Pons (tissue), 1 donor: Measurements from ENCODE around the gene IGF2BP3.
"Not testable (repeated sequence)": the region's sequence is repeated elsewhere in the genome, so short reads cannot be mapped to it uniquely, and the experiment has no call there.

Source experiments
- DNase-seq: peaks from one replicate; pipeline ENCODE4 v3.0.0-alpha.2; 2016; ENCODE audit warnings: low spot score

Gene IGF2BP3

DNA sequence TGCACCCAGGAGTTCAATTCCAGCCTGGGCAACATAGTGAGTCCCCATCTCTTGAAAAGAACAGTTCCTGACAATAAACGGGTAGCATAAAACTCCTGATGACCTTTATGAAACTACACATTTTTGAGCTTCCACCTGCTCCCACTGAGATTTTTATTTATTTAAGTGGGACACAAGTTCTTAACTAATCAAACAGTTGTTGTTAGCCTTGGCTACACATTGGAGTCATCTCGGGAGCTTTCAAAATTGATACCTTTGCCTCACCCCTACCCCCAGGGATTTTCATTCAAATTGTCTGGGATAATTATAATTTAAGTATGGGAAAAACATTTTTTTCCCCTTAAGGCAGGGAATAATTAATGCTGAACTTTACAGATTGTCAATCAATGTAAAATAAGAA, 131.9 kb downstream of the IGF2BP3 start:
- no peak for DNase-seq

GRCh38 chr7:23337374-23337773, 132.9 kb downstream of the IGF2BP3 start:
- DNase-seq = no peak

GRCh38 chr7:23336799-23337283, 133.4 kb downstream of the IGF2BP3 start:
- no peak for DNase-seq

DNA sequence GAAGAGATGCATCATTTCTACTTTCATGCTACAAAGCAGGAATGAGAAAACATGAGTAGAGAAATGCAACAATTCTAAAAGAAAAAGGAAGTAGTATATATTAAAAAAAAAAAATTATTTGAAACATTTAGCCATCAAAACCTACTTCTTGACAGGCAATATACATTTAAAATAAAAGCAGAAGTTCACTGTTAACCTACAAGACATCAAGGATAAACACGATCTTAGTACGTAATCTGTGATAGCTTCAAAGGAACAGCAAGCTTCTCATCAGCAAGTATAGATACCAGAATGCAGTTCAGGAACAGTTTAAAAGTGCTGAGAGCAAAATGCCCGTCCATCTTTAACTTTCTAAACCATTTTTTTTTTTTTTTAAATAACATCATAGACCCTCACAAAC, 134.2 kb downstream of the IGF2BP3 start:
- DNase-seq = no peak

GRCh38 chr7:23335621-23336020, 134.7 kb downstream of the IGF2BP3 start:
- DNase-seq = no peak

- no peak for DNase-seq
These were observed 135.2 kb downstream of the IGF2BP3 start for GRCh38 chr7:23335136-23335535.

DNA sequence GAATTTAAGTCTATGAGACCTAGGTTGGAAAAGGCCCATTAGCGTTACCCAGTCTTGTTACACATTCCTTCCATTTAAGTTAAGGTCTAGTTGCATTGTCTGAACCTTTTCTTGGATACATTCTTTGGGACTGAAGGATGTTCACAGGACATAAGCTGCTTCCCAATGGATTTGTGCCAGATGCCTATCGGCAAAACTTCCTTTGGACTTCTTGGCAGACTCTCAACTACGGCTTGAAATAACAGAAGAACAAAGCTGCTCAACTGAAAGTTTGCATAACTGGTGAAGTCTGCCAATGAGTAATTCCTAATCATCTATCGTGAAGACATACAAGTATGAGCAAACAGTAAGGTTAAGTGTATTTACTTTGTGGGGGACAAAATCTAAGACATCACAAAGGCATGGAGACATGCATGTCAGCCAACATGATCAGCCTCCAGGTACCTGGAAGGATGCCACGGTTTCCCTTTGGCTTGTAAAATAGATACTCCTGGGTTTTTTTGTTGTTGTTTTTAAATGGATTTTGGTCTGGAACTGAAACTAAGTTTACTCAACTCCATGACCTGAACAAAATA, 135.7 kb downstream of the IGF2BP3 start:
- DNase-seq = peak; percentile 28

- DNase-seq = no peak
These were observed 136.5 kb downstream of the IGF2BP3 start for GRCh38 chr7:23333671-23334246.

DNA sequence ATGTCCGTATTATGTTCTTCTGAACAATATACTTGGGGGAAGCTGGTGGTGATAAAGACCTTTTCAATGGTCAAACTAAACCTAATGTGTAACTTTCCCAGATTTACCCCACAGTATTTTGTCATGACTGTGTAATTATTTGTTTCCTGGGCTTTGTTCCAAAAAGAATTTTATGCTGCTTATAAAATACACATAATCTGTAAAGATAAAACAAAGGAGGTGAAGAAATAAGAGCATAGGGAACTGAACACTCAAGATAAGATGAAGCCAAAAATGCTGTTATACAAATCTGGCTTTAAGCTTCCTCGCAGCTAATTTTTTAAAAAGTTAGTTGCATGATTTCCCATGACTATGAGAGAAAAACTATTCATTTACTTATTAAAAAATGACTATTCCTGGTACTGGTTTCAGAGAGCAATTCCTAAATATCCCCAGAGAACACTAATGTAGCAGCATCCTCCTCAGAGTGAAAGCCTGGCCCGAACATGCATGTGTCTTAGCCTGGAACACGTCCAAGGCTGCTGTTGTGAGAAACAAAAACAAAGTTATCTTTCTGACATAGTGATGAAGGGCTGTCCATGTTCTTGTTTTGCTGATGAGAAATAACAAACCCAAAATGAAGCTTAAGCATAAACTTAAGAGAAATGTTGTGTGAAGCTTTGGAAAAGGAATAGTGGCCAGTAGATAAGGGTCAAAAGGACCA, 137.2 kb downstream of the IGF2BP3 start:
- no peak for DNase-seq

GRCh38 chr7:23332193-23332592, 138.1 kb downstream of the IGF2BP3 start:
- DNase-seq = no peak

DNA sequence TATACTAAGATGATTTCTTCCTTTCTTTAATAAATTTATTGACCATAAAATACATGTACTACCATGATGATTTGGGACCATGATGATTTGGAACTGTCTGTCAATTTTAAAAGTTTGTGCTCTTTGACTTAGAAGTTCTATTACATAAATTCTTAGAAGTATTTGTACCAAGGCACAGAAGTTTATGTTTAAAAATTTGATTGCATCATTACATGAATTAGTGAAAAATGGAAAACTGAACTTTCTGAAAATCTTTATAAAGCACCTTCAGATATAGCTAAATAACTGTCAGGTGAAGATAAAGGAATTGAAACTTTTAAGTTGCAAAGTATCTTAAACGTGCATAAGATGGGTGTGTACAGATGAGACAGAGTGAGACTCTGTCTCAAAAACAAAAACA, 139.2 kb downstream of the IGF2BP3 start:
- DNase-seq = no peak

- no peak for DNase-seq
These were observed 154.9 kb downstream of the IGF2BP3 start for GRCh38 chr7:23315366-23315765.

DNA sequence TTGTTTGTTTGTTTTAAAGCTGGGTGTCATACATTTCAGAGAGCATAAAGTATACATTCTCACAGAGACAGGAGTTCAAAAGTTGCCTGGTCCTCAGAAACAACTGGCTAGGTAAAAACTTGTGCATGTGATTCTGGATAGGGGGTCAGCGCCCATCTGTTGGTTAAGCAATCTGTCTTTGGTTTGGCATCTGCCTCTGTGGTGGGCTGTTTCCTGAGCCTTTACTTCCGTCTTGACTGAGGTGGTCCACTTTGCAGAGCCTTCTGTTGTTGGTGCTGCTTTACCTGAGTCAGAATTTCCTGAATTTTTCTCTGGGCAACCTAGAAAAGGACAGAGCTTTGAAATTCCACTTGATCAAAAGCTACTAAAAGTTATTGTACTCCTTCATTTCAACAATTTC, 158.2 kb downstream of the IGF2BP3 start:
- DNase-seq = not testable (repeated sequence)

DNA sequence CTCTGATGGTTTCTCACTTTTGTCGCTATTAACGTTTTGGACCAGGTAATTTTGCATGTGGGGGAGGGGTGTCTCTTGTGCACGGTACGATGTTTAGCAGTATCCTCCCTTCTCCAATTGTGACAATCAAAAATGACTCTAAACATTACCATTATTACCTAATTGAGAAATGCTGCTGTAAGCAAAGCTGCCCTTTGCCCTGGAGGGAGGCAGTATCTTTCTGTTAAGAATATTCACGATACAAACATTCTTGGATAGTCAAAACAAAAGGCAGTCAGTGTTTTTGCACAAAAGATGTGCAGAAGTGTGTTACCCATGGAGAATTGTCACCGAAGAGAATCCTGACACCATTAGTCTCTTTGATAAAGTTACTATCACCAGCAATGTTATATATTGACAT, 161.5 kb downstream of the IGF2BP3 start:
- DNase-seq = no peak

DNA sequence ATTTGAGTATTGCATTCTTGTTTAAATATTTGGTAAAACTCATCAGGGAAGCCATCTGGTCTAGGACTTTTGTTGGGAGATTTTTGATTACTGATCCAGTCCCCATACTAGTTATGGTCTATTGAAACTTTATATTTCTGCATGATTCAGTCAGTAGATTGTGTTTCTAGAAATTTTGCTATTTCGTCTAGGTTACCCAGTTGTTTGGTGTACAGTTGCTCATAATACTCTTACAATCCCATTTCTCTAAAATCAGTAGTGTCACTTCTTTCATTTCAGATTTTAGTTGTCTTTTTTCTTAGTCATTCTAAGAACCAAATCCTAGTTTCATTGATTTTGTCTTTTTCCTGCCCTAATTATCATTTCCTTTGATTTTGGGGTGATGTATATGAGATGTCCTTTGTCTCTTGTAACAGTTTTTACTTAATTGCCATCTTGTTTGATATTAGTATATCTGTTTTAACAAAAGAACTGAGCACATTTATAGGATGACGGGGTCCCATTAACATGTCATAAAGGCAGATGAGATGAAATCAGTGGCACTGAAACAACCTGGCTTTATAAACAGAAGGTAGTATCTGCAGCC, 163.3 kb downstream of the IGF2BP3 start:
- DNase-seq = no peak

DNA sequence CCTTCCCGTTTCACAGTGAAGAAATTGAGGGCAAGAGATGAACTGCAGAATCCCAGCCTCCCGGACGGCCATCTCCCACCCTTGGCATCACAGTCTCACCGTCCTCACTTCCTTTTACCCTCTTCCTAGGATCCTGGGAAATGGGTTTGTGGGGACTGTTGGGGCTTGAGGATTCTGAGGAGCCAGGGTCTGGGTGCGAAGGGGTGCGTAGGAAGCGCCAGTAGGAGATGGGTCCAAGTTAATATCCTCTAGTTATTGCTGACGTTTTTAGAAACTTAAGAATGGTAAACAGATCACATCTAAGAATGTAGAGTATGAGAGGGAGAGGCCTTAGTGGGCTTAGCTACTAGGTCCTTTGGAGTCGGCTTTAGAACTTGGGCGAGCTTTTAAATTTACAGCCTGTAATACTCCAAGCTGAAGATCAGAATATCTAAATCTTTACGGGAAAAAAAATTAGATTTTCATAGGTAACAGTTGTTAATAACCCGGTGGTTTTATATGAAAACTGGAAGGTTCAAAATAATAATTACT, 170.5 kb downstream of the IGF2BP3 start:
- DNase-seq = peak; percentile 16

- DNase-seq = peak; percentile 97
These were observed 171.2 kb downstream of the IGF2BP3 start, which contains the start of gene MALSU1 for GRCh38 chr7:23298885-23299769. MALSU1 (plus strand) TSS chr7:23299339; CDS start chr7:23299353, 14 bp downstream.

DNA sequence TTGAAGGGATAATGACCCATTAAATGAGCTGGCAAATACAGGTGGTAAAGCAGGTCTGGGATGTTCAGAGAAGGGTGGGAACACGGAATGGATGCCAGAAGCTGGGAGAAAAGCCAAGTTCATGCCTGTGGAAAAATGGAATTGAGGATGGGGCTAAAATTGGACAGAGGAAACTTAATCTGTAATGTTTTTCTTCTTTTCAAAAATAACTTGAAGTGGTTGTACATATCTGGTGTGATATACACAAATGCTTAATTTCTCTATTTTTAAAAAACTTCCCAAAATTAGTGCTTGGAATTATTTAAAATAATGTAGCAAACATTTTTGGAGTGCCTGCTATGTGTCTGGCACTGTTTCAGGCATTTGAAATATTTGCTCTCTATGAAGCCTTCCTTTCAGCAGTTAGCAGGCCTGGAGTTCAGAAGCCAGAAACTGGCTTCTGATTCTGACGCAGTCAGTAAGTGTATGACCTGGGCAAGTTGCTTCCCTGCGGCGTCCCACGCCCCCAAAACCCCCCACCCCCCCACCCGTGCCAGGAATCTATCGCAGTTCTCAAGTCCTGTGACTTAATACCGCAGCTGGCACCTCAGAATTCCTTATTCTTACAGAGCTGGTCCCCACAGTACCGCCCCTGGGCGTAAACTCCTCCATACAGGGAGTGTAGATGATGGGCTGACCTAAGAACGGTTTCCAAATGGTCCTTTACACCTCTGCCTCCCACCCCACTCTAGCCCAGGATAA, 172.0 kb downstream of the IGF2BP3 start:
- no peak for DNase-seq

DNA sequence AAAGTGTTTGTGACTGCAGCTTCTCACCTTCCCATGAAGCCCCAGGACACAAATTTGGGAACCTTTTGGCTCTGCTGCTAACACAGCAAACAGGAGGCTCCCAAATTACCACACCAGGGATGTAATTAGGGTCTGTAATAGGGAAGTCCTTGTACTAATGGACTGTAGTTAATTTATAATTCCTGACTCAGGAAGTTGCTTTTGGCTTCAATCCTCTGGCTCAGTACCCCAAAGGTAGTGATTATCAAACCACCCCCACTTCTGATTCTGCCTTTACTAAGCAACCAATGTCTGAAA, 174.9 kb downstream of the IGF2BP3 start:
- DNase-seq = no peak

- no peak for DNase-seq
These were observed 175.5 kb downstream of the IGF2BP3 start for GRCh38 chr7:23294549-23295400.
